ENCODE results near the gene WDR35. TPM values are rescaled to one million over a fixed set of nuclear protein-coding genes. Genes with fewer than 3 reads are reported as not detected.
A peak's percentile ranks its signal among the peaks of the same experiment; 100 is the strongest.
"Not testable (repeated sequence)": the region's sequence is repeated elsewhere in the genome, so short reads cannot be mapped to it uniquely, and the experiment has no call there.

Gene WDR35
- total RNA-seq, 1 experiment from 2014 or later: 15.5 TPM

GRCh38 chr2:19929226-19929625 lies 60.7 kb downstream of the WDR35 start (continued):
- TF ChIP-seq ZNF219 (CRISPR knock-in tag; IDR thresholded peaks at IDR 0.05; ENCODE audit: borderline replicate concordance) (no peak), USF1 (CRISPR knock-in tag; IDR thresholded peaks at IDR 0.05) (no peak), CBFB (CRISPR knock-in tag; IDR thresholded peaks at IDR 0.05; ENCODE audit: low read depth) (no peak), SP1 (CRISPR knock-in tag; conservative IDR thresholded peaks at IDR 0.05) (no peak), MXD4 (CRISPR knock-in tag; IDR thresholded peaks at IDR 0.05; ENCODE audit: borderline replicate concordance) (no peak)

- H3K27me3 Mint-ChIP-seq (ENCODE audit: low read depth); DNase-seq (ENCODE audit: low spot score); H3K4me3 Mint-ChIP-seq; H3K4me1 Mint-ChIP-seq; CTCF ChIA-PET; POLR2A ChIA-PET; ATAC-seq; H3K27ac Mint-ChIP-seq: not testable (repeated sequence)
- Mint-ChIP-seq H3K9me3 (peaks cover 36% of the 10 kb centered on the region), H3K36me3 (peaks cover 75% of the 10 kb centered on the region)
These were observed 62.1 kb downstream of the WDR35 start for GRCh38 chr2:19927816-19928215.

- H3K27ac Mint-ChIP-seq; H3K4me1 Mint-ChIP-seq; H3K27me3 Mint-ChIP-seq (ENCODE audit: low read depth); DNase-seq (ENCODE audit: low spot score); ATAC-seq; H3K4me3 Mint-ChIP-seq; CTCF ChIA-PET; POLR2A ChIA-PET: not testable (repeated sequence)
- Mint-ChIP-seq H3K36me3 (peaks cover 70% of the 10 kb centered on the region), H3K9me3 (peaks cover 39% of the 10 kb centered on the region)
These were observed 65.4 kb downstream of the WDR35 start for GRCh38 chr2:19924526-19924925.

- H3K4me3 Mint-ChIP-seq; DNase-seq (ENCODE audit: low spot score); H3K27me3 Mint-ChIP-seq (ENCODE audit: low read depth); CTCF ChIA-PET; H3K27ac Mint-ChIP-seq; ATAC-seq; H3K4me1 Mint-ChIP-seq; POLR2A ChIA-PET: not testable (repeated sequence)
- Mint-ChIP-seq H3K9me3 (peaks cover 17% of the 10 kb centered on the region), H3K36me3 (peaks cover 52% of the 10 kb centered on the region)
These were observed 67.7 kb downstream of the WDR35 start for GRCh38 chr2:19922188-19922587.

- TF ChIP-seq MAX (CRISPR knock-in tag; IDR thresholded peaks at IDR 0.05) (no peak), TCF7 (CRISPR knock-in tag; IDR thresholded peaks at IDR 0.05; ENCODE audit: low read depth) (no peak), SMAD3 (CRISPR knock-in tag; IDR thresholded peaks at IDR 0.05; ENCODE audit: borderline replicate concordance) (no peak), HMGA2 (CRISPR knock-in tag; IDR thresholded peaks at IDR 0.05) (no peak), GABPB1 (CRISPR knock-in tag; IDR thresholded peaks at IDR 0.05) (no peak), ZBTB43 (CRISPR knock-in tag; IDR thresholded peaks at IDR 0.05) (no peak), ATF3 (CRISPR knock-in tag; conservative IDR thresholded peaks at IDR 0.05) (no peak), USF1 (CRISPR knock-in tag; IDR thresholded peaks at IDR 0.05) (no peak), ZNF121 (CRISPR knock-in tag; IDR thresholded peaks at IDR 0.05) (no peak), ARID4B (CRISPR knock-in tag; IDR thresholded peaks at IDR 0.05; ENCODE audit: borderline replicate concordance) (no peak), ZNF281 (CRISPR knock-in tag; IDR thresholded peaks at IDR 0.05) (no peak), ZNF232 (CRISPR knock-in tag; IDR thresholded peaks at IDR 0.05) (no peak), NR2C2 (CRISPR knock-in tag; IDR thresholded peaks at IDR 0.05) (no peak)
- ChIA-PET POLR2A (no interaction called here), CTCF (interaction anchor here (0.8 kb wide), 1 partner anchor 100 kb away, joined by 3 read pairs; no protein-coding TSS in a partner anchor)
- Mint-ChIP-seq H3K9me3 (no peaks in the 10 kb centered on the region), H3K27ac (no peak overlapping the region), H3K4me1 (no peaks in the 10 kb centered on the region), H3K27me3 (ENCODE audit: low read depth) (no peaks in the 10 kb centered on the region), H3K36me3 (peaks cover 11% of the 10 kb centered on the region), H3K4me3 (no peak overlapping the region)
- ATAC-seq (peak; percentile 73), DNase-seq (ENCODE audit: low spot score) (peak; percentile 21)
These were observed 73.4 kb downstream of the WDR35 start for GRCh38 chr2:19916385-19916950.
